IMR-90 (cell line): ENCODE data around the gene THADA. TPM values are rescaled to one million over a fixed set of nuclear protein-coding genes. Genes with fewer than 3 reads are reported as not detected.
A peak's percentile ranks its signal among the peaks of the same experiment; 100 is the strongest.

Experiments used
- ATAC-seq: fragments of 200-7000 bp; cut with Tn5 transposase; 2 replicates; pipeline ENCODE4 v1.9.1; 2020; ENCODE audit warnings: low read depth, mild to moderate bottlenecking, moderate library complexity
- BruUV-seq: library from RNA; stranded (reverse); fragments of 400-500 nt; replicated peaks from 2 replicates; lab custom pipeline; 2021; lab: Mats Ljungman, UMichigan
- CTCF ChIA-PET: fragments of 300-600 bp; formaldehyde crosslinking; extraction: SDS; loops from one replicate; lab custom pipeline; 2021; ENCODE audit warnings: antibody characterized with exemption; lab: Yijun Ruan, JAX
- POLR2A ChIA-PET: fragments of 300-600 bp; sonication (Branson Sonifier 250); formaldehyde crosslinking; loops from one replicate; lab custom pipeline; 2022; ENCODE audit warnings: antibody characterized with exemption; ENCODE audit not compliant: unreplicated experiment; lab: Charles Lee
- DNase-seq: peaks from one replicate; pipeline ENCODE4 v3.0.0; 2013
- H2AFZ ChIP-seq: replicated peaks from 2 replicates; pipeline ENCODE3; 2013; ENCODE audit warnings: low read length, mild to moderate bottlenecking; ENCODE audit not compliant: poor library complexity
- H2AK5ac ChIP-seq: 2 replicates; pipeline ENCODE4 v1.6.1; 2013; ENCODE audit warnings: low read depth, low read length, inconsistent platforms
- H2AK9ac ChIP-seq: replicated peaks from 2 replicates; pipeline ENCODE3; 2013; ENCODE audit warnings: mild to moderate bottlenecking, low read depth, low read length, moderate library complexity; ENCODE audit not compliant: poor library complexity
- H2BK120ac ChIP-seq: 2 replicates; pipeline ENCODE4 v1.6.1; 2013; ENCODE audit warnings: low read depth, low read length, inconsistent platforms
- H2BK15ac ChIP-seq: 3 replicates; pipeline ENCODE4 v1.6.1; 2013; ENCODE audit warnings: low read depth, low read length, inconsistent platforms
- H2BK20ac ChIP-seq: 2 replicates; pipeline ENCODE4 v1.6.1; 2013; ENCODE audit warnings: low read depth, mild to moderate bottlenecking, inconsistent platforms, low read length, moderate library complexity
- H2BK5ac ChIP-seq: 2 replicates; pipeline ENCODE4 v1.6.1; 2013; ENCODE audit warnings: mild to moderate bottlenecking, low read depth, low read length, inconsistent platforms; ENCODE audit not compliant: poor library complexity, severe bottlenecking
- H3K14ac ChIP-seq: replicated peaks from 2 replicates; pipeline ENCODE4 v1.6.1; 2013; ENCODE audit warnings: low read depth, low read length, inconsistent platforms
- H3K18ac ChIP-seq: 2 replicates; pipeline ENCODE4 v1.6.1; 2013; ENCODE audit warnings: low read depth, low read length, control low read depth
- H3K23ac ChIP-seq: 2 replicates; pipeline ENCODE4 v1.6.1; 2013; ENCODE audit warnings: low read depth, low read length, inconsistent platforms
- H3K27ac ChIP-seq: 2 replicates; pipeline ENCODE4 v1.5.1; 2013; ENCODE audit warnings: mild to moderate bottlenecking, control low read depth, low read length; ENCODE audit not compliant: insufficient read depth
- H3K27me3 ChIP-seq: 2 replicates; pipeline ENCODE4 v1.6.1; 2013; ENCODE audit warnings: low read length; ENCODE audit not compliant: control insufficient read depth, insufficient read depth
- H3K36me3 ChIP-seq: 2 replicates; pipeline ENCODE4 v1.6.1; 2013; ENCODE audit warnings: low read length, mixed read lengths; ENCODE audit not compliant: control insufficient read depth, insufficient read depth
- H3K4ac ChIP-seq: 2 replicates; pipeline ENCODE4 v1.6.1; 2013; ENCODE audit warnings: low read depth, low read length, inconsistent platforms
- H3K4me1 ChIP-seq: 2 replicates; pipeline ENCODE4 v1.6.1; 2013; ENCODE audit warnings: low read length, mixed read lengths; ENCODE audit not compliant: control insufficient read depth, insufficient read depth
- H3K4me2 ChIP-seq: 2 replicates; pipeline ENCODE4 v1.6.1; 2013; ENCODE audit warnings: low read depth, mild to moderate bottlenecking, control low read depth, low read length, moderate library complexity
- H3K4me3 ChIP-seq: 2 replicates; pipeline ENCODE4 v1.5.1; 2013; ENCODE audit warnings: low read depth, mild to moderate bottlenecking, control low read depth, low read length, moderate library complexity; ENCODE audit not compliant: insufficient read depth
- H3K56ac ChIP-seq: 2 replicates; pipeline ENCODE4 v1.6.1; 2013; ENCODE audit warnings: low read length, inconsistent platforms; ENCODE audit not compliant: insufficient read depth; ENCODE audit errors: extremely low read depth
- H3K79me1 ChIP-seq, 2 experiments: 2 replicates each; pipeline ENCODE4 v1.6.1; 2013; ENCODE audit warnings: low read length in 2 of 2, inconsistent platforms in 1 of 2, low read depth in 1 of 2
- H3K9ac ChIP-seq: 2 replicates; pipeline ENCODE4 v1.6.1; 2013; ENCODE audit warnings: low read depth, low read length, control low read depth
- H3K9me1 ChIP-seq: 2 replicates; pipeline ENCODE4 v1.6.1; 2013; ENCODE audit warnings: low read length, inconsistent platforms; ENCODE audit not compliant: insufficient read depth
- H3K9me3 ChIP-seq: 2 replicates; pipeline ENCODE4 v1.6.1; 2013; ENCODE audit warnings: low read length; ENCODE audit not compliant: control insufficient read depth, insufficient read depth
- H4K20me1 ChIP-seq: 2 replicates; pipeline ENCODE4 v1.6.1; 2013; ENCODE audit warnings: low read length, inconsistent platforms; ENCODE audit not compliant: insufficient read depth
- H4K5ac ChIP-seq: 2 replicates; pipeline ENCODE4 v1.6.1; 2013; ENCODE audit warnings: mild to moderate bottlenecking, low read depth, low read length, control low read depth
- H4K8ac ChIP-seq, 2 experiments: 2 replicates each; pipeline ENCODE4 v1.6.1; 2013; ENCODE audit warnings: low read depth in 2 of 2, low read length in 2 of 2, control low read depth in 1 of 2, inconsistent platforms in 1 of 2
- H4K91ac ChIP-seq: 2 replicates; pipeline ENCODE4 v1.6.1; 2013; ENCODE audit warnings: low read depth, low read length, inconsistent platforms; ENCODE audit not compliant: insufficient read depth
- BHLHE40 ChIP-seq: fragments of 150-350 bp; IDR thresholded peaks from 2 replicates; pipeline ENCODE4 v1.6.1; 2016; ENCODE audit warnings: mild to moderate bottlenecking, low read depth, low read length
- CEBPB ChIP-seq: IDR thresholded peaks from 2 replicates; pipeline ENCODE4 v1.6.1; 2012; ENCODE audit warnings: low read depth, low read length, improper control_type of control experiment
- CHD1 ChIP-seq: IDR thresholded peaks from 2 replicates; pipeline ENCODE4 v1.6.1; 2012; ENCODE audit warnings: low read depth, low read length, improper control_type of control experiment
- MAFK ChIP-seq: IDR thresholded peaks from 2 replicates; pipeline ENCODE4 v1.6.1; 2012; ENCODE audit warnings: low read depth, low read length, improper control_type of control experiment
- MAZ ChIP-seq: IDR thresholded peaks from 2 replicates; pipeline ENCODE4 v1.6.1; 2012; ENCODE audit warnings: low read depth, mild to moderate bottlenecking, low read length, improper control_type of control experiment, moderate library complexity, borderline replicate concordance
- MXI1 ChIP-seq: IDR thresholded peaks from 2 replicates; pipeline ENCODE4 v1.6.1; 2012; ENCODE audit warnings: low read depth, mild to moderate bottlenecking, low read length, moderate library complexity, borderline replicate concordance
- NFE2L2 ChIP-seq: fragments of 150-350 bp; IDR thresholded peaks from 2 replicates; pipeline ENCODE4 v1.6.1; 2016; ENCODE audit warnings: low read depth, mild to moderate bottlenecking, low read length
- POLR2A ChIP-seq: IDR thresholded peaks from 2 replicates; pipeline ENCODE4 v1.6.1; 2012; ENCODE audit warnings: mild to moderate bottlenecking, low read depth, low read length
- RAD21 ChIP-seq: IDR thresholded peaks from 2 replicates; pipeline ENCODE4 v1.6.1; 2012; ENCODE audit warnings: low read length, improper control_type of control experiment
- RCOR1 ChIP-seq: IDR thresholded peaks from 2 replicates; pipeline ENCODE4 v1.6.1; 2012; ENCODE audit warnings: mild to moderate bottlenecking, low read length, improper control_type of control experiment; ENCODE audit not compliant: insufficient replicate concordance
- RFX5 ChIP-seq: IDR thresholded peaks from 2 replicates; pipeline ENCODE4 v1.8.0; 2012; ENCODE audit warnings: low read depth, mild to moderate bottlenecking, low read length, moderate library complexity
- SMC3 ChIP-seq: fragments of 150-350 bp; IDR thresholded peaks from 2 replicates; pipeline ENCODE4 v1.6.1; 2016; ENCODE audit warnings: low read depth, mild to moderate bottlenecking, antibody characterized with exemption, low read length, moderate library complexity
- WGBS, 2 experiments: methylation state at CpG; one replicate each; pipeline versions ENCODE4 v1.1.5 to v1.1.7; 2013; ENCODE audit warnings: missing lambda C conversion rate in 2 of 2; ENCODE audit not compliant: insufficient read length in 1 of 2; ENCODE audit errors: extremely low coverage in 2 of 2; 5-methylcytosine and 5-hydroxymethylcytosine counted together
- dilution Hi-C: fragments of 300-500 bp; cut with HindIII; formaldehyde crosslinking; loops from one replicate; pipeline ENCODE4 v1.14.3; 2018; ENCODE audit warnings: low sequenced_read_pairs; ENCODE audit not compliant: unreplicated experiment
- in situ Hi-C: fragments of 300-500 bp; cut with MboI; formaldehyde crosslinking; loops from 3 replicates; pipeline ENCODE4 v1.14.3; 2019; ENCODE audit warnings: low sequenced_read_pairs, inconsistent platforms, mixed read lengths
- intact Hi-C: fragments of 100-400 bp; cut with micrococcal nuclease; formaldehyde crosslinking; loops from 2 replicates; pipeline ENCODE4 v1.10.0; 2022
- polyA plus RNA-seq, 3 experiments: library from polyadenylated mRNA; depleted of rRNA; stranded (reverse); fragments of >200 nt; gene quantifications; 2 replicates each; pipeline ENCODE4 v1.2.3, GENCODE V29; 2012; ENCODE audit warnings: low replicate concordance in 1 of 3
- total RNA-seq: library from RNA; depleted of rRNA; stranded (reverse); fragments of >200 nt; gene quantifications from 2 replicates; pipeline ENCODE4 v1.2.3, GENCODE V29; 2012
- TF ChIP-seq, protein P1 (sequence below): conservative IDR thresholded peaks from 2 replicates; pipeline ENCODE4 v1.5.1; 2012; ENCODE audit warnings: mild to moderate bottlenecking, low read depth, low read length, improper control_type of control experiment
- TF ChIP-seq, protein P2 (sequence below): fragments of 150-350 bp; IDR thresholded peaks from 2 replicates; pipeline ENCODE4 v1.6.1; 2017; ENCODE audit warnings: mild to moderate bottlenecking, antibody characterized with exemption, low read length, low read depth

THADA gene
- total and polyA plus RNA-seq, 2 of the 4 experiments (the other 2 are of a cell fraction), result 10.5 to 21.3 TPM

DNA sequence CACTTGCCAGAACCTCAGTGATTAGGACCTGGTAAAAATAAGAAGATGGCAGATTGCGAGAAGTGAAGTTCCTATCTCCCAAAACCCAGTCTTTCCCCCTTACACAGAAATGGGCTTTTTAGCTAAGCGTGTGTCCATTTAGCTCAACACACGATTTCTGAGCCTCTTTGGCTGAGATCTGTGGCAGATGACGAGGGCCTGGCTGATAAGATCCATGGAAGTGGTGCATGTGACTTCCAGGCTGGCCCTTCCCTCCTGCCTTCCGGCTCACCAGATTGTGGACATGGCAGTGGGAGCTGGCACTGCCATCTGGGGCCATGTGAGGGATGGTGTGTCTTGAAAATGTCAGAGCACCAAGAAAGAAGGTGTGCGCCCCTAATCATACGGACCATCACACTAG, 328.5 kb downstream of the THADA start:
- Histone ChIP-seq H3K9me1 (peaks cover 27% of the 10 kb centered on the region), H3K9ac (no peak overlapping the region), H3K4ac (no peak overlapping the region), H3K9me3 (no peaks in the 10 kb centered on the region), H3K4me2 (no peak overlapping the region), H2BK20ac (no peak overlapping the region), H2BK120ac (no peak overlapping the region), H4K5ac (no peak overlapping the region), H3K79me1 (no peaks in the 10 kb centered on the region), H4K8ac (no peak overlapping the region), H3K23ac (no peak overlapping the region), H3K36me3 (peaks cover 2% of the 10 kb centered on the region; the same call in 1 of the 2 replicates), H4K91ac (no peak overlapping the region; the same call in 1 of the 2 replicates), H3K56ac (no peak overlapping the region), H2AK5ac (peak overlapping the region; percentile 60; the same call in 1 of the 2 replicates), H3K4me3 (no peak overlapping the region), H2AFZ (no peak overlapping the region), H2BK15ac (no peak overlapping the region), H2AK9ac (no peak overlapping the region), H3K14ac (peak overlapping the region; percentile 42; the same call in 1 of the 2 replicates), H4K20me1 (peaks cover 13% of the 10 kb centered on the region; the same call in 1 of the 2 replicates), H2BK5ac (no peak overlapping the region), H3K27me3 (no peaks in the 10 kb centered on the region; the same call in 1 of the 2 replicates), H3K4me1 (peaks cover 24% of the 10 kb centered on the region), H3K18ac (no peak overlapping the region), H3K27ac (no peak overlapping the region)
- ATAC-seq (no peak), DNase-seq (no peak)
- CTCF ChIA-PET, result interaction anchor here (1.0 kb wide), 1 partner anchor 188 kb away, joined by 3 read pairs; no protein-coding TSS in a partner anchor
- TF ChIP-seq, protein P1, sequence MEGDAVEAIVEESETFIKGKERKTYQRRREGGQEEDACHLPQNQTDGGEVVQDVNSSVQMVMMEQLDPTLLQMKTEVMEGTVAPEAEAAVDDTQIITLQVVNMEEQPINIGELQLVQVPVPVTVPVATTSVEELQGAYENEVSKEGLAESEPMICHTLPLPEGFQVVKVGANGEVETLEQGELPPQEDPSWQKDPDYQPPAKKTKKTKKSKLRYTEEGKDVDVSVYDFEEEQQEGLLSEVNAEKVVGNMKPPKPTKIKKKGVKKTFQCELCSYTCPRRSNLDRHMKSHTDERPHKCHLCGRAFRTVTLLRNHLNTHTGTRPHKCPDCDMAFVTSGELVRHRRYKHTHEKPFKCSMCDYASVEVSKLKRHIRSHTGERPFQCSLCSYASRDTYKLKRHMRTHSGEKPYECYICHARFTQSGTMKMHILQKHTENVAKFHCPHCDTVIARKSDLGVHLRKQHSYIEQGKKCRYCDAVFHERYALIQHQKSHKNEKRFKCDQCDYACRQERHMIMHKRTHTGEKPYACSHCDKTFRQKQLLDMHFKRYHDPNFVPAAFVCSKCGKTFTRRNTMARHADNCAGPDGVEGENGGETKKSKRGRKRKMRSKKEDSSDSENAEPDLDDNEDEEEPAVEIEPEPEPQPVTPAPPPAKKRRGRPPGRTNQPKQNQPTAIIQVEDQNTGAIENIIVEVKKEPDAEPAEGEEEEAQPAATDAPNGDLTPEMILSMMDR, result no peak
- no peak for TF ChIP-seq RCOR1
- no peak for TF ChIP-seq NFE2L2
- no peak for TF ChIP-seq CEBPB
- no peak for TF ChIP-seq SMC3
- TF ChIP-seq CHD1, result no peak
- TF ChIP-seq RFX5, result no peak
- TF ChIP-seq MXI1, result no peak
- no peak for TF ChIP-seq MAFK
- TF ChIP-seq RAD21, result no peak
- TF ChIP-seq MAZ, result no peak
- no peak for TF ChIP-seq BHLHE40
- no peak for TF ChIP-seq POLR2A
- TF ChIP-seq, protein P2, sequence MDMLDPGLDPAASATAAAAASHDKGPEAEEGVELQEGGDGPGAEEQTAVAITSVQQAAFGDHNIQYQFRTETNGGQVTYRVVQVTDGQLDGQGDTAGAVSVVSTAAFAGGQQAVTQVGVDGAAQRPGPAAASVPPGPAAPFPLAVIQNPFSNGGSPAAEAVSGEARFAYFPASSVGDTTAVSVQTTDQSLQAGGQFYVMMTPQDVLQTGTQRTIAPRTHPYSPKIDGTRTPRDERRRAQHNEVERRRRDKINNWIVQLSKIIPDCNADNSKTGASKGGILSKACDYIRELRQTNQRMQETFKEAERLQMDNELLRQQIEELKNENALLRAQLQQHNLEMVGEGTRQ, result no peak
- WGBS, 2 experiments, result no CpG with 5 or more reads among the region's 7 CpGs
- dilution Hi-C loops (no loop called here), intact Hi-C loops (no loop called here), in situ Hi-C loops (no loop called here)
- BruUV-seq, result no TSS peak
- POLR2A ChIA-PET, result interaction anchor here (0.9 kb wide), 1 partner anchor 41 kb away, joined by 4 read pairs; the partner anchor contains the start of gene ZFP36L2
